Activated B cell treated with CpG ODN at 0.5 μM for 24 hours (primary cell): ENCODE data around the gene MXRA5. TPM values are rescaled to one million over a fixed set of nuclear protein-coding genes. Genes with fewer than 3 reads are reported as not detected.
"Not testable (repeated sequence)": the region's sequence is repeated elsewhere in the genome, so short reads cannot be mapped to it uniquely, and the experiment has no call there.

Experiments used
- ATAC-seq: fragments of 200-7000 bp; cut with Tn5 transposase; one replicate; pipeline ENCODE4 v1.10.0; 2021; ENCODE audit warnings: low read depth, mild to moderate bottlenecking, moderate library complexity
- CTCF ChIA-PET: fragments of 350-600 bp; sonication (Branson Sonifier 250); formaldehyde crosslinking; loops from one replicate; lab custom pipeline; 2021; ENCODE audit warnings: antibody characterized with exemption; lab: Charles Lee
- POLR2A ChIA-PET: fragments of 350-600 bp; sonication (Branson Sonifier 250); formaldehyde crosslinking; loops from one replicate; lab custom pipeline; 2021; ENCODE audit warnings: antibody characterized with exemption; lab: Charles Lee
- DNase-seq: peaks from one replicate; pipeline ENCODE4 v3.0.0; 2022
- H3K27ac Mint-ChIP-seq: one replicate; pipeline ENCODE4 v1.8.0; 2020; ENCODE audit warnings: mixed read lengths
- H3K27me3 Mint-ChIP-seq: one replicate; pipeline ENCODE4 v1.8.0; 2021; ENCODE audit warnings: mixed read lengths
- H3K36me3 Mint-ChIP-seq: one replicate; pipeline ENCODE4 v1.8.0; 2021; ENCODE audit warnings: low read depth, mixed read lengths
- H3K4me1 Mint-ChIP-seq: one replicate; pipeline ENCODE4 v1.8.0; 2021; ENCODE audit warnings: mixed read lengths
- H3K4me3 Mint-ChIP-seq: one replicate; pipeline ENCODE4 v1.8.0; 2020; ENCODE audit warnings: mild to moderate bottlenecking, mixed read lengths
- H3K9me3 Mint-ChIP-seq: one replicate; pipeline ENCODE4 v1.8.0; 2020; ENCODE audit warnings: mixed read lengths
- CTCF ChIP-seq: fragments of 200-600 bp; IDR thresholded peaks from one replicate; pipeline ENCODE4 v1.8.0; 2022; ENCODE audit warnings: antibody characterized with exemption, mild to moderate bottlenecking
- intact Hi-C: fragments of 100-400 bp; cut with micrococcal nuclease; formaldehyde crosslinking; loops from one replicate; pipeline ENCODE4 v1.15.1; 2024
- total RNA-seq: library from RNA; stranded (reverse); gene quantifications from 2 replicates; pipeline ENCODE4 v1.2.3, GENCODE V29; 2022

MXRA5 gene
- total RNA-seq, 1 donor from 2014 or later: not detected

- CTCF ChIA-PET: no interaction called here
These were observed 65.7 kb downstream of the MXRA5 start for GRCh38 chrX:3280706-3281105.

GRCh38 chrX:3273668-3274067, 72.8 kb downstream of the MXRA5 start:
- H3K4me3 Mint-ChIP-seq, H3K27ac Mint-ChIP-seq, POLR2A ChIA-PET, H3K27me3 Mint-ChIP-seq, DNase-seq, ATAC-seq, H3K4me1 Mint-ChIP-seq, H3K9me3 Mint-ChIP-seq, H3K36me3 Mint-ChIP-seq, intact Hi-C loops, CTCF ChIA-PET: not testable (repeated sequence)

More at GRCh38 chrX:3280706-3281105, 65.7 kb downstream of the MXRA5 start:
- no peaks in the 10 kb centered on the region for H3K27me3 Mint-ChIP-seq
- no peak overlapping the region for H3K27ac Mint-ChIP-seq
- POLR2A ChIA-PET: no interaction called here
- ATAC-seq (no peak), DNase-seq (no peak)
- H3K4me3 Mint-ChIP-seq: no peak overlapping the region
- H3K9me3 Mint-ChIP-seq: peaks cover 9% of the 10 kb centered on the region
- TF ChIP-seq CTCF: no peak
- no peaks in the 10 kb centered on the region for H3K4me1 Mint-ChIP-seq
- H3K36me3 Mint-ChIP-seq: no peaks in the 10 kb centered on the region
- intact Hi-C loops: no loop called here

- Mint-ChIP-seq H3K36me3 (no peaks in the 10 kb centered on the region), H3K4me1 (no peaks in the 10 kb centered on the region), H3K27ac (no peak overlapping the region), H3K9me3 (peaks cover 1% of the 10 kb centered on the region), H3K27me3 (no peaks in the 10 kb centered on the region), H3K4me3 (no peak overlapping the region)
- intact Hi-C loops: no loop called here
- ChIA-PET POLR2A (no interaction called here), CTCF (no interaction called here)
- ATAC-seq: no peak
- no peak for DNase-seq
- no peak for TF ChIP-seq CTCF
These were observed 74.6 kb downstream of the MXRA5 start for GRCh38 chrX:3271834-3272186.

GRCh38 chrX:3271183-3271833, 75.1 kb downstream of the MXRA5 start:
- POLR2A ChIA-PET: no interaction called here
- no peak overlapping the region for H3K4me3 Mint-ChIP-seq
- H3K9me3 Mint-ChIP-seq: peaks cover 1% of the 10 kb centered on the region
- H3K4me1 Mint-ChIP-seq: no peaks in the 10 kb centered on the region
- no peaks in the 10 kb centered on the region for H3K27me3 Mint-ChIP-seq
- ATAC-seq (no peak), DNase-seq (no peak)
- CTCF ChIA-PET: no interaction called here
- H3K27ac Mint-ChIP-seq: no peak overlapping the region
- no peak for TF ChIP-seq CTCF
- intact Hi-C loops: no loop called here
- H3K36me3 Mint-ChIP-seq: no peaks in the 10 kb centered on the region

- ChIA-PET CTCF (no interaction called here), POLR2A (no interaction called here)
- TF ChIP-seq CTCF: no peak
- Mint-ChIP-seq H3K27ac (no peak overlapping the region), H3K9me3 (peaks cover under 1% of the 10 kb centered on the region), H3K36me3 (no peaks in the 10 kb centered on the region), H3K27me3 (no peaks in the 10 kb centered on the region), H3K4me1 (no peaks in the 10 kb centered on the region), H3K4me3 (no peak overlapping the region)
- no peak for ATAC-seq
- DNase-seq: no peak
- intact Hi-C loops: no loop called here
These were observed 77.6 kb downstream of the MXRA5 start for GRCh38 chrX:3268829-3269228.

GRCh38 chrX:3263681-3264126, 82.7 kb downstream of the MXRA5 start:
- no peak overlapping the region for H3K27ac Mint-ChIP-seq
- no peaks in the 10 kb centered on the region for H3K36me3 Mint-ChIP-seq
- no peak overlapping the region for H3K4me3 Mint-ChIP-seq
- intact Hi-C loops: no loop called here
- ChIA-PET POLR2A (no interaction called here), CTCF (no interaction called here)
- no peaks in the 10 kb centered on the region for H3K4me1 Mint-ChIP-seq
- TF ChIP-seq CTCF: no peak
- DNase-seq (no peak), ATAC-seq (no peak)
- no peaks in the 10 kb centered on the region for H3K27me3 Mint-ChIP-seq
- H3K9me3 Mint-ChIP-seq: peaks cover 4% of the 10 kb centered on the region
